ENCODE results near the gene BMP6. TPM values are rescaled to one million over a fixed set of nuclear protein-coding genes. Genes with fewer than 3 reads are reported as not detected.

The BMP6 gene
- polyA plus RNA-seq: 1 to 10 TPM in 2 of 4 donors, under 1 TPM in 2; 0.22 to 2.0 (median 0.94) TPM
- long read RNA-seq, donor 1: 0 reads
- long read RNA-seq, donor 2: 0 reads
- long read RNA-seq, donor 3: 0 reads
- long read RNA-seq, donor 4: 0 reads
- long read RNA-seq, donor 5: 0 reads
- long read RNA-seq, donor 6: 0 reads
- long read RNA-seq, donor 7, partial matches to known transcripts: 0 of 2 reads
- long read RNA-seq, donor 7, other reads (novel, unspliced or antisense): 0 of 2 reads
- long read RNA-seq, donor 8: 0 reads
- long read RNA-seq, donor 9, partial matches to known transcripts: 0 of 1 reads
- long read RNA-seq, donor 9, other reads (novel, unspliced or antisense): 0 of 1 reads
- long read RNA-seq, donor 10: 0 reads

DNA sequence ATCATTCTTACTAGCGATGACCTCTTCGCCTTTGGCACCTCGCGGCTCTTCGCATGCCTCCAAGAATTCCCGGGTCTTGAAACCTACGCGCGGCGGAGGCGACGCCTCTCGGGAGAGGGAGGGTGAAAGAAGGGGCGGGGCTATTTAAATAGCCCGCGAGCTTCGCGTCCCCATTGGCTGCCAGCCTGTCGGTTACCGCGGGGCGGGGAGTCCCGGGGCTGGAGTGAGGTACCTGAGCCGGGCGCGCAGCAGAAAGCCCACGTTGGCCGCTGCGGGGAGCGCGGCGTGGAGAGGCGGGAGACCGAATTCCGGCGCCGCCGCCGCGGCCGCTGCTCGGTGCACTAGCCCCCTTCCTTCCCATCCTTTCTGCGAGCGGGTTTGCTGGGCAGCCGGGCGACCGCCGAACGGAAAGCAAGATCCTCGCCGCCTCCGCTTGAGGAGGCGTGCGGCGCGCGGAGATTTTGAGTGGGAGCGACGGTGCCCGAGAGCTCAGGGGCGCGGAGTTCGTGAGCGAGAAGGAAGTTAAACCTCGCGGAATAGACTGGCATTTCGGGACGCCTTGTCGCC lies at the start of gene BMP6:
TSS of gene BMP6 (plus strand) at position 251 of the 567 bp plus-strand sequence. CDS start 857 bp downstream, outside the sequence.
- peak within 1 kb of the TSS in 2 of 3 donors; percentile 36 to 42 for H3K4me3 ChIP-seq (ENCODE audit: low read depth in 1 of 3, low read length in 3 of 3)
- WGBS, 3 donors: 0 to 1% (median 0%) methylated on average over 62 to 69 of the region's 69 CpGs
- H3K27ac ChIP-seq (ENCODE audit: low read depth in 1 of 3, low read length in 2 of 3): no peak within 1 kb of the TSS
- peaks cover 0 to 68% (median 2%) of the 10 kb centered on the region in 3 donors for H3K27me3 ChIP-seq (ENCODE audit: control insufficient read depth in 3 of 3, insufficient read depth in 3 of 3, low read length in 3 of 3)
- no peaks in the 10 kb centered on the region for H3K9me3 ChIP-seq (ENCODE audit: control insufficient read depth in 2 of 2, insufficient read depth in 1 of 2, low read depth in 1 of 2, low read length in 1 of 2)
- FAIRE-seq (no peak), DNase-seq (peak; percentile 75 to 88)
- peaks cover 0 to 6% (median 0%) of the 10 kb centered on the region in 3 donors for H3K4me1 ChIP-seq (ENCODE audit: control insufficient read depth in 3 of 3, insufficient read depth in 2 of 3, low read depth in 1 of 3, low read length in 2 of 3)
- H3K36me3 ChIP-seq (ENCODE audit: control insufficient read depth in 3 of 3, insufficient read depth in 2 of 3, low read depth in 1 of 3, low read length in 3 of 3): no peaks in the 10 kb centered on the region

DNA sequence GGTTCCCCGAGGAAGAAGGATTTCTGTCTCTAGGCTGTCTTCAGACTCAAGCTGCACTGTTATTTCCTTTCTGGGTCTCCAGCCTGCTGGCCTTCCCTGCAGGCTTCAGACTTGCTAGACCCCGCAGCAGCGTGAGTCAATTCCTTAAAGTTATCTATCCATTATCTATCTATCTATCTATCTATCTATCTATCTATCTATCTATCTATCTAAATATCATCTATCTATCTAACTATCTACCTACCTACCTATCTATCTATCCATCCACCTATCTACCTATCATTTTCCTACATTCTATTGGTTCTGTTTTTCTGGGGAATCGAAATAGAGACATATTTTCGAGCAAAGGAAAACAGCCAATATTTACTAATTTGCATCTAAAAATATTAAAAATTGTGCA lies 48.7 kb upstream of the BMP6 start:
- WGBS, 3 donors: 83 to 91% (median 84%) methylated on average over 5 of the region's 5 CpGs
- Histone ChIP-seq H3K36me3 (ENCODE audit: control insufficient read depth in 3 of 3, insufficient read depth in 2 of 3, low read depth in 1 of 3, low read length in 3 of 3) (no peaks in the 10 kb centered on the region), H3K4me1 (ENCODE audit: control insufficient read depth in 3 of 3, insufficient read depth in 2 of 3, low read depth in 1 of 3, low read length in 2 of 3) (peaks cover 0 to 7% (median 4%) of the 10 kb centered on the region in 3 donors), H3K27ac (ENCODE audit: low read depth in 1 of 3, low read length in 2 of 3) (no peak overlapping the region), H3K27me3 (ENCODE audit: control insufficient read depth in 3 of 3, insufficient read depth in 3 of 3, low read length in 3 of 3) (peaks cover 0 to 20% (median 0%) of the 10 kb centered on the region in 3 donors), H3K9me3 (ENCODE audit: control insufficient read depth in 2 of 2, insufficient read depth in 1 of 2, low read depth in 1 of 2, low read length in 1 of 2) (no peaks in the 10 kb centered on the region), H3K4me3 (ENCODE audit: low read depth in 1 of 3, low read length in 3 of 3) (no peak overlapping the region)
- FAIRE-seq (no peak), DNase-seq (no peak)

DNA sequence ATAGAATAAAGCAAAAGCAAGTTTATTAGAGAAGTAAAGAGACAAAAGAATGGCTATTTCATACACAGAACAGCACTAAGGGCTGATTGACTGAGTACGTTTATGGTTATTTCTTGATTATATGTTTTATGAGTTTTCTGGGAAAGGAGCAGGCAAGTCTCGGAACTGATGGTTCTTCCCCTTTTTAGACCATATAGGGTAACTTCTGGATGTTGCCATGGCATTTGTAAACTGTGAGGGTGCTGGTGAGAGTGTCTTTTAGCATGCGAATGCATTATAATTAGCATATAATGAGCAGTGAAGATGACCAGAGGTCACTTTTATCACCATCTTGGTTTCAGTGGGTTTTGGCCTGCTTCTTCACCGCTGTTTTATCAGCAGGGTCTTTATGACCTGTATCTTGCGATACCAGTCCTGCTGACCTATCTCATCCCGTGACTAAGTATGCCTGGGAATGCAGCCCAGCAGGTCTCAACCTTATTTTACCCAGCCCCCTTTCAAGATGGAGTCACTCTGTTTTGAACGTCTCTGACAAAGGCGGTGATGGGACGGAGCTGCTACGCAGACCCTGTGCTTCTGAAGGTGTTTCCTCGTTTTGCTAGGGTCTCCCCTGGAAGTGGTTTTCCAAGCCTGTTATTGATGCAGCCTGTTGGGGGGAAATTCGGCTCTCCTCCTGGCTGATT lies 45.4 kb upstream of the BMP6 start:
- DNase-seq: no peak
- peaks cover 0 to 7% (median 2%) of the 10 kb centered on the region in 3 donors for H3K27me3 ChIP-seq (ENCODE audit: control insufficient read depth in 3 of 3, insufficient read depth in 3 of 3, low read length in 3 of 3)
- no peaks in the 10 kb centered on the region for H3K4me1 ChIP-seq (ENCODE audit: control insufficient read depth in 3 of 3, insufficient read depth in 2 of 3, low read depth in 1 of 3, low read length in 2 of 3)
- 74 to 82% (median 76%) methylated on average over 12 of the region's 12 CpGs for WGBS, 3 donors
- no peaks in the 10 kb centered on the region for H3K9me3 ChIP-seq (ENCODE audit: control insufficient read depth in 2 of 2, insufficient read depth in 1 of 2, low read depth in 1 of 2, low read length in 1 of 2)
- no peak overlapping the region for H3K27ac ChIP-seq (ENCODE audit: low read depth in 1 of 3, low read length in 2 of 3)
- no peak for FAIRE-seq
- H3K36me3 ChIP-seq (ENCODE audit: control insufficient read depth in 3 of 3, insufficient read depth in 2 of 3, low read depth in 1 of 3, low read length in 3 of 3): no peaks in the 10 kb centered on the region
- H3K4me3 ChIP-seq (ENCODE audit: low read depth in 1 of 3, low read length in 3 of 3): no peak overlapping the region

DNA sequence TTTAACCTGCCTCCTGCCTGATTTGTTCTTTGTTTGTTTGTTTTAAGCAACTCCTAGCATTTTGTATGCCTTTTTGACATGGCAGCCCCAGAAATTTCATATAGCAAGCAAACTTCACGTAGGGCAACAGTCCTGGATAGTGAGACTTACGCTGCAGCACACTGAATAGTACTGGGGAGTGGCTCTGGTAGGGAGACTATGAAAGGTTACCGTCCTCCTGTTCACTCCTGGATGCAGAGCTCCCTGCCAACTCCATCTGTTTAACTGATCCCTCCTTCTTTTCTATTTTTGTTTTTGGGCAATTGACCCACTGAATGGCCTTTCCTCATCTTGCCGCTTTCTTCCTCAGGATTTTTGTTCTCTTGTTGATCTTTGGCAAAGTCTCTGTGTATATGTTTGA lies 44.5 kb upstream of the BMP6 start:
- Histone ChIP-seq H3K4me1 (ENCODE audit: control insufficient read depth in 3 of 3, insufficient read depth in 2 of 3, low read depth in 1 of 3, low read length in 2 of 3) (no peaks in the 10 kb centered on the region), H3K27me3 (ENCODE audit: control insufficient read depth in 3 of 3, insufficient read depth in 3 of 3, low read length in 3 of 3) (peaks cover 0 to 7% (median 2%) of the 10 kb centered on the region in 3 donors), H3K9me3 (ENCODE audit: control insufficient read depth in 2 of 2, insufficient read depth in 1 of 2, low read depth in 1 of 2, low read length in 1 of 2) (no peaks in the 10 kb centered on the region), H3K36me3 (ENCODE audit: control insufficient read depth in 3 of 3, insufficient read depth in 2 of 3, low read depth in 1 of 3, low read length in 3 of 3) (no peaks in the 10 kb centered on the region), H3K4me3 (ENCODE audit: low read depth in 1 of 3, low read length in 3 of 3) (no peak overlapping the region), H3K27ac (ENCODE audit: low read depth in 1 of 3, low read length in 2 of 3) (no peak overlapping the region)
- DNase-seq: no peak
- 69 to 72% (median 71%) methylated on average over 4 of the region's 4 CpGs for WGBS, 3 donors
- FAIRE-seq: no peak

DNA sequence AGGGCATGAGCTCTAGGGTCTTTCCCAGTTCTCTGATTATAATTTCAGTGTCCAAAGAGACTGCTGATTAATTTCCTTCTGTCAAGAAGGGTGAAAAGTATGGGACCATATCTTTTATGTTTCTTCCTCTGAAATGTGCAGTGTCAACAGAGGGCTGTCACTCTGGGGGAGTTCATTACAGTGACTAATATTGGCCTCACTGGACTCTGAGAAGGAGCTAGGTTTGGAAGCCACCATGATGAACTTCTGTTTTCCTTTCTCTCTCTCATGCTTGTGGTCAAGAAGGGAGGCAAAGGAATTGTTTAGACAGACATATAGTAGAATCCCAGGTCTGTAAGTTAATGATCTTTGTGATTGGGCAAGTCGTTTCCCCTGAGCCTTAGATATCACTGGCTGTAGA lies 41.8 kb upstream of the BMP6 start:
- whole genome bisulfite sequencing, 3 donors: 26 to 44% (median 31%) methylated on average over 1 of the region's 1 CpG
- Histone ChIP-seq H3K27me3 (ENCODE audit: control insufficient read depth in 3 of 3, insufficient read depth in 3 of 3, low read length in 3 of 3) (peaks cover 0 to 7% (median 2%) of the 10 kb centered on the region in 3 donors), H3K4me3 (ENCODE audit: low read depth in 1 of 3, low read length in 3 of 3) (no peak overlapping the region), H3K9me3 (ENCODE audit: control insufficient read depth in 2 of 2, insufficient read depth in 1 of 2, low read depth in 1 of 2, low read length in 1 of 2) (no peaks in the 10 kb centered on the region), H3K36me3 (ENCODE audit: control insufficient read depth in 3 of 3, insufficient read depth in 2 of 3, low read depth in 1 of 3, low read length in 3 of 3) (no peaks in the 10 kb centered on the region), H3K4me1 (ENCODE audit: control insufficient read depth in 3 of 3, insufficient read depth in 2 of 3, low read depth in 1 of 3, low read length in 2 of 3) (no peaks in the 10 kb centered on the region), H3K27ac (ENCODE audit: low read depth in 1 of 3, low read length in 2 of 3) (no peak overlapping the region)
- no peak for DNase-seq
- no peak for FAIRE-seq

DNA sequence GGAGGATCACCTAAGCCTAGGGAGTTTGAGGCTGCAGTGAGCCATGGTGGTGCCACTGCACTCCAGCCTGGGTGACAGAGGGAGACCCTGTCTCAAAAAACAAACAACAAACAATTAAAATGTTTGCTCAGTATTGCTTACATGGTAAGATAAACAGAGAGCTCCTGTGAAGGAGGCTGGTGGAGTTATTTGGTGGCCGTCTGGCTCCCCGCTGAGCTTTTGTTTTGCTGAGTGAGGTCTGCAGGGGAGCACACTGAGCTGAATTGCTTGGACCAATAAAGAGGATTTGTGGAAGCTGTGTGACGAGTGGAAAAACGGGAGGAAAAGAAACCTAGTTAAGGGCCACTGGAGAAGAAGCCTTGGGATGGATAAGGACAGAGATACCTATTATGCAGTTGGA lies 41.1 kb upstream of the BMP6 start:
- Histone ChIP-seq H3K36me3 (ENCODE audit: control insufficient read depth in 3 of 3, insufficient read depth in 2 of 3, low read depth in 1 of 3, low read length in 3 of 3) (no peaks in the 10 kb centered on the region), H3K4me3 (ENCODE audit: low read depth in 1 of 3, low read length in 3 of 3) (no peak overlapping the region), H3K27me3 (ENCODE audit: control insufficient read depth in 3 of 3, insufficient read depth in 3 of 3, low read length in 3 of 3) (peaks cover 0 to 7% (median 4%) of the 10 kb centered on the region in 3 donors), H3K4me1 (ENCODE audit: control insufficient read depth in 3 of 3, insufficient read depth in 2 of 3, low read depth in 1 of 3, low read length in 2 of 3) (no peaks in the 10 kb centered on the region), H3K27ac (ENCODE audit: low read depth in 1 of 3, low read length in 2 of 3) (no peak overlapping the region), H3K9me3 (ENCODE audit: control insufficient read depth in 2 of 2, insufficient read depth in 1 of 2, low read depth in 1 of 2, low read length in 1 of 2) (no peaks in the 10 kb centered on the region)
- no peak for DNase-seq
- 62 to 76% (median 71%) methylated on average over 4 of the region's 4 CpGs for WGBS, 3 donors
- no peak for FAIRE-seq

DNA sequence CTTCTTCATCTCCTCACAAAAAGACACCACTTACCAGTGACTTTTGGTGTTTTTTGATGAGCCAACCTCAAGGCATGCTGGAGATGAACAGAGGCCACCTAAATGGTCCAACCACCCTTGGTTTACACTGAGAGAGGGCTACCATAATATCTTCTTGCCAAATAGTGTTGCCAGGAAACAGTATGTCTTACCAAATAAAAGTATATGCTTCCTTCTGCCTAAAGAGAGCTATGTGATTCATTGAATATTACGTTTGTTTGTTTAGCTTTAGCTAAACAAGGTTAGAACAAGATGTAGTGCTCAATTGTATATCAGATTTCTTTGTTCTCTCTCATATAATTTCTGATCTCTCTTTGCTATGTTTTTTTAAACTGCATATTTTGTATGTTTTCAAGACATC lies 40.6 kb upstream of the BMP6 start:
- FAIRE-seq: no peak
- no peak overlapping the region for H3K4me3 ChIP-seq (ENCODE audit: low read depth in 1 of 3, low read length in 3 of 3)
- 42 to 62% (median 58%) methylated on average over 1 of the region's 1 CpG for WGBS, 3 donors
- H3K9me3 ChIP-seq (ENCODE audit: control insufficient read depth in 2 of 2, insufficient read depth in 1 of 2, low read depth in 1 of 2, low read length in 1 of 2): no peaks in the 10 kb centered on the region
- H3K27me3 ChIP-seq (ENCODE audit: control insufficient read depth in 3 of 3, insufficient read depth in 3 of 3, low read length in 3 of 3): peaks cover 0 to 4% (median 3%) of the 10 kb centered on the region in 3 donors
- H3K27ac ChIP-seq (ENCODE audit: low read depth in 1 of 3, low read length in 2 of 3): no peak overlapping the region
- H3K4me1 ChIP-seq (ENCODE audit: control insufficient read depth in 3 of 3, insufficient read depth in 2 of 3, low read depth in 1 of 3, low read length in 2 of 3): no peaks in the 10 kb centered on the region
- H3K36me3 ChIP-seq (ENCODE audit: control insufficient read depth in 3 of 3, insufficient read depth in 2 of 3, low read depth in 1 of 3, low read length in 3 of 3): no peaks in the 10 kb centered on the region
- no peak for DNase-seq

DNA sequence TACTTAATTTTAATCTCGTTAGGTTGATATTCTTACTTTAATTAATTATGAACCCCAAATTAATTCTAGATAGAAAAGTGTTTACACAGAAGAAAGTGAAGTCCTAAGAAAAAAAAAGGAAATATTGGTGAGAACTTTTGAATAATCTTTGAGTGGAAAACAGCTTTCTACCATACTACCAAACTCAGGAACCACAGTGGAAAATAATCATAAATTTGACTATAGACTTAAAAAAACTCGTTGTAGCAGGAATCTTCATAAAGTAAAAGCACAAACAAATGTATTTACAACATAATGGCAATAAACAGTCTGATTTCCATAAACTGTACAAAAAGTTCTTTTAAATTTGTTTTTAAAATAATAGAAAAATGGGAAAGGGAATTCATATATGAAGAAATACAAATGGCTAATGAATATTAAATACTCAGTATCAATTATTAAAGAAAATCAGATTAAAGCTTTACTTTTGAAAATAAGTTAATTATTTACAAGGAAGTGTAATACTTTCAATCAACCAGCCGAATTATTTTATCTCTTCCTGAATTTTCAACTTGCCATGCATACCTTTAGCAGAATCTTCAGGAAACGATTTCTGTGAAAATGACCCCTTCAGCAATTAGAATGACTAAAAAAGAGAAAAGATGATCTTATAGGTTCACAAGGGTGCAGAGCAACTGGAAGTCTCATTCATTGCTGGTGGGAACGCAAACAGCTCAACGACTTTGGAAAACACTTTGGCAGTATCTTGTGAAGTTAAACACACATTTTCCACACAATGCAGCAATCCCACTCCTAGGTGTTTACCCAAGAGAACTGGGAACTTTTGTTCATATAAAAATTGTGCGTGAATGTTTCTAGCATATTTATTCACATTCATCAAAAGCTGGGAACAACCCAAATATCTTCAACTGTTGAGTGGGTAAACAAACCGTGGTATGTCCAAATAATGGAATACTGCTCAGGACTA lies 38.5 kb upstream of the BMP6 start:
- H3K4me1 ChIP-seq (ENCODE audit: control insufficient read depth in 3 of 3, insufficient read depth in 2 of 3, low read depth in 1 of 3, low read length in 2 of 3): no peaks in the 10 kb centered on the region
- DNase-seq: no peak
- no peak for FAIRE-seq
- WGBS, 3 donors: 31 to 61% (median 42%) methylated on average over 8 of the region's 8 CpGs
- no peak overlapping the region for H3K4me3 ChIP-seq (ENCODE audit: low read depth in 1 of 3, low read length in 3 of 3)
- peaks cover 0 to 4% (median 0%) of the 10 kb centered on the region in 3 donors for H3K27me3 ChIP-seq (ENCODE audit: control insufficient read depth in 3 of 3, insufficient read depth in 3 of 3, low read length in 3 of 3)
- no peak overlapping the region for H3K27ac ChIP-seq (ENCODE audit: low read depth in 1 of 3, low read length in 2 of 3)
- H3K36me3 ChIP-seq (ENCODE audit: control insufficient read depth in 3 of 3, insufficient read depth in 2 of 3, low read depth in 1 of 3, low read length in 3 of 3): no peaks in the 10 kb centered on the region
- no peaks in the 10 kb centered on the region for H3K9me3 ChIP-seq (ENCODE audit: control insufficient read depth in 2 of 2, insufficient read depth in 1 of 2, low read depth in 1 of 2, low read length in 1 of 2)

All from small intestine (tissue), 16 donors.